HG03025 (cell line): Measurements from ENCODE around the gene TSC22D3.
A peak's percentile ranks its signal among the peaks of the same experiment; 100 is the strongest.
"Not testable (repeated sequence)": the region's sequence is repeated elsewhere in the genome, so short reads cannot be mapped to it uniquely, and the experiment has no call there.

ENCODE experiments used
- ATAC-seq: cut with Tn5 transposase; IDR thresholded peaks from one replicate; pipeline ENCODE4 v1.9.1; 2021; ENCODE audit warnings: mild to moderate bottlenecking, moderate library complexity; ENCODE audit not compliant: unreplicated experiment, low FRiP score

Gene TSC22D3

GRCh38 chrX:107775734-107776511 is at the start of gene TSC22D3:
Gene TSC22D3 (minus strand): TSS chrX:107775787. CDS start chrX:107775419, 368 bp downstream.
- peak; percentile 60 for ATAC-seq

GRCh38 chrX:107823456-107823855 is 47.9 kb upstream of the TSC22D3 start:
- ATAC-seq, result no peak

- no peak for ATAC-seq
Measured at GRCh38 chrX:107823042-107823441, 47.5 kb upstream of the TSC22D3 start.

- no peak for ATAC-seq
Measured at GRCh38 chrX:107818900-107819521, 43.4 kb upstream of the TSC22D3 start.

- not testable (repeated sequence) for ATAC-seq
Measured at GRCh38 chrX:107810053-107810452, 34.5 kb upstream of the TSC22D3 start.

- no peak for ATAC-seq
Measured at GRCh38 chrX:107805179-107805578, 29.6 kb upstream of the TSC22D3 start.

- ATAC-seq, result no peak
Measured at GRCh38 chrX:107804427-107804826, 28.8 kb upstream of the TSC22D3 start.

GRCh38 chrX:107787827-107788226 is 12.2 kb upstream of the TSC22D3 start:
- ATAC-seq, result no peak

GRCh38 chrX:107780525-107780924 is 4.9 kb upstream of the TSC22D3 start:
- no peak for ATAC-seq

- no peak for ATAC-seq
Measured at GRCh38 chrX:107777536-107777832, 1.9 kb upstream of the TSC22D3 start, which contains the start of gene NCBP2L. Gene NCBP2L (plus strand): TSS chrX:107777733. CDS start chrX:107794221, 16,488 bp downstream.

GRCh38 chrX:107776649-107777535 is 1.3 kb upstream of the TSC22D3 start:
- peak; percentile 84 for ATAC-seq

- ATAC-seq, result peak; percentile 14
Measured at GRCh38 chrX:107775000-107775733, 420 bp downstream of the TSC22D3 start.

- ATAC-seq, result no peak
Measured at GRCh38 chrX:107773906-107774435, 1.6 kb downstream of the TSC22D3 start.

- ATAC-seq, result no peak
Measured at GRCh38 chrX:107773206-107773605, 2.4 kb downstream of the TSC22D3 start.

- no peak for ATAC-seq
Measured at GRCh38 chrX:107769581-107770317, 5.8 kb downstream of the TSC22D3 start.

- no peak for ATAC-seq
Measured at GRCh38 chrX:107768051-107768450, 7.5 kb downstream of the TSC22D3 start.

- no peak for ATAC-seq
Measured at GRCh38 chrX:107766470-107767150, 9.0 kb downstream of the TSC22D3 start.

GRCh38 chrX:107764845-107765608 is 10.6 kb downstream of the TSC22D3 start:
- no peak for ATAC-seq
